IMR-90 (cell line): ENCODE results near the gene MFN1. TPM values are rescaled to one million over a fixed set of nuclear protein-coding genes. Genes with fewer than 3 reads are reported as not detected.

Experiments used
- ATAC-seq: fragments of 200-7000 bp; cut with Tn5 transposase; 2 replicates; pipeline ENCODE4 v1.9.1; 2020; ENCODE audit warnings: low read depth, mild to moderate bottlenecking, moderate library complexity
- BruUV-seq: library from RNA; stranded (reverse); fragments of 400-500 nt; replicated peaks from 2 replicates; lab custom pipeline; 2021; lab: Mats Ljungman, UMichigan
- CTCF ChIA-PET: fragments of 300-600 bp; formaldehyde crosslinking; extraction: SDS; loops from one replicate; lab custom pipeline; 2021; ENCODE audit warnings: antibody characterized with exemption; lab: Yijun Ruan, JAX
- POLR2A ChIA-PET: fragments of 300-600 bp; sonication (Branson Sonifier 250); formaldehyde crosslinking; loops from one replicate; lab custom pipeline; 2022; ENCODE audit warnings: antibody characterized with exemption; ENCODE audit not compliant: unreplicated experiment; lab: Charles Lee
- DNase-seq: peaks from one replicate; pipeline ENCODE4 v3.0.0; 2013
- H2AFZ ChIP-seq: replicated peaks from 2 replicates; pipeline ENCODE3; 2013; ENCODE audit warnings: low read length, mild to moderate bottlenecking; ENCODE audit not compliant: poor library complexity
- H2AK5ac ChIP-seq: 2 replicates; pipeline ENCODE4 v1.6.1; 2013; ENCODE audit warnings: low read depth, low read length, inconsistent platforms
- H2AK9ac ChIP-seq: replicated peaks from 2 replicates; pipeline ENCODE3; 2013; ENCODE audit warnings: mild to moderate bottlenecking, low read depth, low read length, moderate library complexity; ENCODE audit not compliant: poor library complexity
- H2BK120ac ChIP-seq: 2 replicates; pipeline ENCODE4 v1.6.1; 2013; ENCODE audit warnings: low read depth, low read length, inconsistent platforms
- H2BK15ac ChIP-seq: 3 replicates; pipeline ENCODE4 v1.6.1; 2013; ENCODE audit warnings: low read depth, low read length, inconsistent platforms
- H2BK20ac ChIP-seq: 2 replicates; pipeline ENCODE4 v1.6.1; 2013; ENCODE audit warnings: low read depth, mild to moderate bottlenecking, inconsistent platforms, low read length, moderate library complexity
- H2BK5ac ChIP-seq: 2 replicates; pipeline ENCODE4 v1.6.1; 2013; ENCODE audit warnings: mild to moderate bottlenecking, low read depth, low read length, inconsistent platforms; ENCODE audit not compliant: poor library complexity, severe bottlenecking
- H3K14ac ChIP-seq: replicated peaks from 2 replicates; pipeline ENCODE4 v1.6.1; 2013; ENCODE audit warnings: low read depth, low read length, inconsistent platforms
- H3K18ac ChIP-seq: 2 replicates; pipeline ENCODE4 v1.6.1; 2013; ENCODE audit warnings: low read depth, low read length, control low read depth
- H3K23ac ChIP-seq: 2 replicates; pipeline ENCODE4 v1.6.1; 2013; ENCODE audit warnings: low read depth, low read length, inconsistent platforms
- H3K27ac ChIP-seq: 2 replicates; pipeline ENCODE4 v1.5.1; 2013; ENCODE audit warnings: mild to moderate bottlenecking, control low read depth, low read length; ENCODE audit not compliant: insufficient read depth
- H3K27me3 ChIP-seq: 2 replicates; pipeline ENCODE4 v1.6.1; 2013; ENCODE audit warnings: low read length; ENCODE audit not compliant: control insufficient read depth, insufficient read depth
- H3K36me3 ChIP-seq: 2 replicates; pipeline ENCODE4 v1.6.1; 2013; ENCODE audit warnings: low read length, mixed read lengths; ENCODE audit not compliant: control insufficient read depth, insufficient read depth
- H3K4ac ChIP-seq: 2 replicates; pipeline ENCODE4 v1.6.1; 2013; ENCODE audit warnings: low read depth, low read length, inconsistent platforms
- H3K4me1 ChIP-seq: 2 replicates; pipeline ENCODE4 v1.6.1; 2013; ENCODE audit warnings: low read length, mixed read lengths; ENCODE audit not compliant: control insufficient read depth, insufficient read depth
- H3K4me2 ChIP-seq: 2 replicates; pipeline ENCODE4 v1.6.1; 2013; ENCODE audit warnings: low read depth, mild to moderate bottlenecking, control low read depth, low read length, moderate library complexity
- H3K4me3 ChIP-seq: 2 replicates; pipeline ENCODE4 v1.5.1; 2013; ENCODE audit warnings: low read depth, mild to moderate bottlenecking, control low read depth, low read length, moderate library complexity; ENCODE audit not compliant: insufficient read depth
- H3K56ac ChIP-seq: 2 replicates; pipeline ENCODE4 v1.6.1; 2013; ENCODE audit warnings: low read length, inconsistent platforms; ENCODE audit not compliant: insufficient read depth; ENCODE audit errors: extremely low read depth
- H3K79me1 ChIP-seq, 2 experiments: 2 replicates each; pipeline ENCODE4 v1.6.1; 2013; ENCODE audit warnings: low read length in 2 of 2, inconsistent platforms in 1 of 2, low read depth in 1 of 2
- H3K9ac ChIP-seq: 2 replicates; pipeline ENCODE4 v1.6.1; 2013; ENCODE audit warnings: low read depth, low read length, control low read depth
- H3K9me1 ChIP-seq: 2 replicates; pipeline ENCODE4 v1.6.1; 2013; ENCODE audit warnings: low read length, inconsistent platforms; ENCODE audit not compliant: insufficient read depth
- H3K9me3 ChIP-seq: 2 replicates; pipeline ENCODE4 v1.6.1; 2013; ENCODE audit warnings: low read length; ENCODE audit not compliant: control insufficient read depth, insufficient read depth
- H4K20me1 ChIP-seq: 2 replicates; pipeline ENCODE4 v1.6.1; 2013; ENCODE audit warnings: low read length, inconsistent platforms; ENCODE audit not compliant: insufficient read depth
- H4K5ac ChIP-seq: 2 replicates; pipeline ENCODE4 v1.6.1; 2013; ENCODE audit warnings: mild to moderate bottlenecking, low read depth, low read length, control low read depth
- H4K8ac ChIP-seq, 2 experiments: 2 replicates each; pipeline ENCODE4 v1.6.1; 2013; ENCODE audit warnings: low read depth in 2 of 2, low read length in 2 of 2, control low read depth in 1 of 2, inconsistent platforms in 1 of 2
- H4K91ac ChIP-seq: 2 replicates; pipeline ENCODE4 v1.6.1; 2013; ENCODE audit warnings: low read depth, low read length, inconsistent platforms; ENCODE audit not compliant: insufficient read depth
- CEBPB ChIP-seq: IDR thresholded peaks from 2 replicates; pipeline ENCODE4 v1.6.1; 2012; ENCODE audit warnings: low read depth, low read length, improper control_type of control experiment
- MXI1 ChIP-seq: IDR thresholded peaks from 2 replicates; pipeline ENCODE4 v1.6.1; 2012; ENCODE audit warnings: low read depth, mild to moderate bottlenecking, low read length, moderate library complexity, borderline replicate concordance
- POLR2A ChIP-seq: IDR thresholded peaks from 2 replicates; pipeline ENCODE4 v1.6.1; 2012; ENCODE audit warnings: mild to moderate bottlenecking, low read depth, low read length
- WGBS, 2 experiments: methylation state at CpG; one replicate each; pipeline versions ENCODE4 v1.1.5 to v1.1.7; 2013; ENCODE audit warnings: missing lambda C conversion rate in 2 of 2; ENCODE audit not compliant: insufficient read length in 1 of 2; ENCODE audit errors: extremely low coverage in 2 of 2; 5-methylcytosine and 5-hydroxymethylcytosine counted together
- dilution Hi-C: fragments of 300-500 bp; cut with HindIII; formaldehyde crosslinking; loops from one replicate; pipeline ENCODE4 v1.14.3; 2018; ENCODE audit warnings: low sequenced_read_pairs; ENCODE audit not compliant: unreplicated experiment
- in situ Hi-C: fragments of 300-500 bp; cut with MboI; formaldehyde crosslinking; loops from 3 replicates; pipeline ENCODE4 v1.14.3; 2019; ENCODE audit warnings: low sequenced_read_pairs, inconsistent platforms, mixed read lengths
- intact Hi-C: fragments of 100-400 bp; cut with micrococcal nuclease; formaldehyde crosslinking; loops from 2 replicates; pipeline ENCODE4 v1.10.0; 2022
- polyA plus RNA-seq, 3 experiments: library from polyadenylated mRNA; depleted of rRNA; stranded (reverse); fragments of >200 nt; gene quantifications; 2 replicates each; pipeline ENCODE4 v1.2.3, GENCODE V29; 2012; ENCODE audit warnings: low replicate concordance in 1 of 3
- total RNA-seq: library from RNA; depleted of rRNA; stranded (reverse); fragments of >200 nt; gene quantifications from 2 replicates; pipeline ENCODE4 v1.2.3, GENCODE V29; 2012

MFN1 gene
- total and polyA plus RNA-seq, 2 of the 4 experiments (the other 2 are of a cell fraction) = 23.6 to 40.3 TPM

DNA sequence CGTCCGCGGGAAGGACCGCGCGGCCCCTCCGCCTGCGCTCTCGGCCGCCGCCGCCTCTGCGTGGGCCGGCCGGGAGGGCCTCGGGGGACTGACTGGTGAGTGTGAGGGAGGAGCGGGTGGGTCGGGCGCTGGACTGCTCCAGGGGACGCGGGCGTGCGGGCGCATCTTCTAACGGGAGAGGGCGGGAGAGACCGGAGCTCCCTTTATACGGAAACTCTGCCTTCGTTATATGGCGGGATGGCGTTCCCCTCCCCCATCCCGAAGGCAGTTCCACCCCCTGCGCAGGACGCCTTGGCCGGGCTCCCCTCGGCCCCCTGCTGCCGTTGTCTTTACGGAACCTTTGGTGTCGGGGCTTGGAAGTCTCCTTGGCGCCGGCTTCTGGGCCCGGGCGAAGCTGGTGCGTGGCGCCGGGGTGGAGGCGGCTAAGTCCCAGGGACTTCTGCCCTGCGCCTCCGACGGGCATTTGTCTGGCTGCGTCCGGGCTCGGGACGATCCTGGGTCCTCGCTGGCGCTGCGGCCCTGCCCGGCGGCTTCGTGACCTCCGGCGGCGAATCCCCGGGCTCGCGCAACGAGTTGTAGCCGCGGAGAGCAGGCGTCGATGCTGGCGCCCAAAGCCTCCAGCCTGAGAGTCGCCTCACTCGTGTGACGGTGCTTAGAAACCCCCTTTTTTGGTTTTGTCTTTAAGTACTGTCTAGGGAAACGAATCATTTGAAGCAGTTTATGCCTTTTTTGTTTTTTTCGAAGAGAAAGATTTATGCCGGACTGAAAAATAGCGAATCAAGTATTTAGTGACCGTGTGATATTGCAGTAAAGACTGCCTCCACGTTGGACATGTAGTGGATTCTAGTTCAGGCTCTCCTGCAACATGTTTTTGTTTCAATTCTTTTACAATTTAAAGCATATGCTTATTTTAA lies 24.1 kb upstream of the MFN1 start:
- CTCF ChIA-PET = interaction anchor here (0.6 to 1.0 kb wide), 4 partner anchors 172 to 1817 kb away, joined by 3 read pairs; no protein-coding TSS in a partner anchor
- intact Hi-C loops = no loop called here
- in situ Hi-C loops = loop anchor here (5.0 kb wide), 1 partner anchor 176 kb away; the partner anchor contains the start of gene PIK3CA

More for the DNA sequence above, 24.1 kb upstream of the MFN1 start:
- Histone ChIP-seq H3K4me1 (peaks cover 3% of the 10 kb centered on the region; the same call in 1 of the 2 replicates), H3K27me3 (no peaks in the 10 kb centered on the region), H3K36me3 (peaks cover 3% of the 10 kb centered on the region; the same call in 1 of the 2 replicates), H3K79me1 (peaks cover 2 to 14% of the 10 kb centered on the region in 2 experiments; a peak in 2 of 4 replicates), H3K9ac (peak overlapping the region; percentile 90), H2BK5ac (peak overlapping the region; percentile 74), H4K8ac (peak overlapping the region; percentile 35 to 81; a peak in 3 of 4 replicates), H4K5ac (peak overlapping the region; percentile 52), H3K18ac (peak overlapping the region; percentile 24), H3K56ac (peak overlapping the region; percentile 92), H3K27ac (peak overlapping the region; percentile 94), H2AK5ac (peak overlapping the region; percentile 3), H3K9me1 (no peaks in the 10 kb centered on the region), H3K9me3 (no peaks in the 10 kb centered on the region), H2BK15ac (no peak overlapping the region), H2BK120ac (0 out of 2 replicates have a peak overlapping the region, but pooled peaks have one; percentile 29), H3K4me2 (peak overlapping the region; percentile 94; the same call in 1 of the 2 replicates), H3K14ac (peak overlapping the region; percentile 88), H2AFZ (peak overlapping the region; percentile 97), H3K4ac (peak overlapping the region; percentile 83), H4K91ac (peak overlapping the region; percentile 46; the same call in 1 of the 2 replicates), H3K4me3 (peak overlapping the region; percentile 97), H2AK9ac (peak overlapping the region; percentile 97), H2BK20ac (no peak overlapping the region), H3K23ac (peak overlapping the region; percentile 98), H4K20me1 (peaks cover 11% of the 10 kb centered on the region; the same call in 1 of the 2 replicates)
- peak; percentile 70 for DNase-seq
- no peak for TF ChIP-seq CEBPB
- peak; percentile 51 for TF ChIP-seq POLR2A
- 0 out of 2 replicates have a peak, but pooled peaks have one; percentile 14 for TF ChIP-seq MXI1
- WGBS, 2 experiments = 0% methylated on average over 16 of the region's 81 CpGs; no CpG with 5 or more reads in 1 of the 2 experiments
- dilution Hi-C loops = no loop called here
- POLR2A ChIA-PET = no interaction called here
- TSS peak; percentile 46 for BruUV-seq
- ATAC-seq = peak; percentile 71
